DOHH2 (cell line): ENCODE data around the gene ELAVL3.

ENCODE experiments used
- H3F3A ChIP-seq: fragments of 200-600 bp; sonication (generic), shearing (Covaris generic); 2 replicates; pipeline ENCODE4 v1.6.0; 2016; ENCODE audit warnings: antibody characterized with exemption, mild to moderate bottlenecking; ENCODE audit not compliant: control insufficient read depth, insufficient read depth
- H3K27ac ChIP-seq: fragments of 200-600 bp; sonication (generic); 2 replicates; pipeline ENCODE4 v1.5.1; 2014; ENCODE audit warnings: low read depth, mild to moderate bottlenecking, low read length, moderate library complexity
- H3K27me3 ChIP-seq: fragments of 200-600 bp; sonication (generic); 2 replicates; pipeline ENCODE4 v1.6.1; 2014; ENCODE audit warnings: mild to moderate bottlenecking, low read length, mixed read lengths; ENCODE audit not compliant: control insufficient read depth
- H3K36me3 ChIP-seq: fragments of 200-600 bp; sonication (generic); 2 replicates; pipeline ENCODE4 v1.6.1; 2014; ENCODE audit warnings: mild to moderate bottlenecking, low read length, moderate library complexity, mixed read lengths; ENCODE audit not compliant: control insufficient read depth
- H3K4me1 ChIP-seq: fragments of 200-600 bp; sonication (generic); 2 replicates; pipeline ENCODE4 v1.6.1; 2014; ENCODE audit warnings: mild to moderate bottlenecking, low read length, mixed read lengths; ENCODE audit not compliant: control insufficient read depth
- H3K4me2 ChIP-seq: fragments of 200-600 bp; sonication (generic); 2 replicates; pipeline ENCODE4 v1.6.0; 2014; ENCODE audit warnings: mild to moderate bottlenecking, low read length, moderate library complexity
- H3K4me3 ChIP-seq: fragments of 200-600 bp; sonication (generic); 2 replicates; pipeline ENCODE4 v1.5.1; 2014; ENCODE audit warnings: mild to moderate bottlenecking, low read length, mixed read lengths
- H3K79me2 ChIP-seq: fragments of 200-600 bp; sonication (generic); 2 replicates; pipeline ENCODE4 v1.6.1; 2014; ENCODE audit warnings: mild to moderate bottlenecking, low read length, mixed read lengths; ENCODE audit not compliant: control insufficient read depth
- H3K9me2 ChIP-seq: fragments of 200-600 bp; sonication (generic); replicated peaks from 2 replicates; pipeline ENCODE4 v1.6.1; 2014; ENCODE audit warnings: mild to moderate bottlenecking, low read length, mixed read lengths; ENCODE audit not compliant: control insufficient read depth
- H3K9me3 ChIP-seq: fragments of 200-600 bp; sonication (generic); 2 replicates; pipeline ENCODE4 v1.6.1; 2014; ENCODE audit warnings: antibody characterized with exemption, low read length, mixed read lengths; ENCODE audit not compliant: control insufficient read depth, insufficient read depth
- H4K20me1 ChIP-seq: fragments of 200-600 bp; sonication (generic); 2 replicates; pipeline ENCODE4 v1.6.0; 2014; ENCODE audit warnings: low read depth, mild to moderate bottlenecking, antibody characterized with exemption, low read length, moderate library complexity; ENCODE audit not compliant: control insufficient read depth, insufficient read depth
- EZH2phosphoT487 ChIP-seq: fragments of 200-600 bp; sonication (generic); IDR thresholded peaks from 2 replicates; pipeline ENCODE4 v1.6.1; 2017; ENCODE audit warnings: borderline replicate concordance, mild to moderate bottlenecking, antibody characterized with exemption, low read length, moderate library complexity, mixed read lengths
- TF ChIP-seq, protein P1 (sequence below): fragments of 200-600 bp; sonication (generic); IDR thresholded peaks from one replicate; pipeline ENCODE4 v1.5.1; 2014; ENCODE audit warnings: antibody characterized with exemption, mild to moderate bottlenecking, low read depth, low read length; ENCODE audit not compliant: poor library complexity, severe bottlenecking

The ELAVL3 gene

DNA sequence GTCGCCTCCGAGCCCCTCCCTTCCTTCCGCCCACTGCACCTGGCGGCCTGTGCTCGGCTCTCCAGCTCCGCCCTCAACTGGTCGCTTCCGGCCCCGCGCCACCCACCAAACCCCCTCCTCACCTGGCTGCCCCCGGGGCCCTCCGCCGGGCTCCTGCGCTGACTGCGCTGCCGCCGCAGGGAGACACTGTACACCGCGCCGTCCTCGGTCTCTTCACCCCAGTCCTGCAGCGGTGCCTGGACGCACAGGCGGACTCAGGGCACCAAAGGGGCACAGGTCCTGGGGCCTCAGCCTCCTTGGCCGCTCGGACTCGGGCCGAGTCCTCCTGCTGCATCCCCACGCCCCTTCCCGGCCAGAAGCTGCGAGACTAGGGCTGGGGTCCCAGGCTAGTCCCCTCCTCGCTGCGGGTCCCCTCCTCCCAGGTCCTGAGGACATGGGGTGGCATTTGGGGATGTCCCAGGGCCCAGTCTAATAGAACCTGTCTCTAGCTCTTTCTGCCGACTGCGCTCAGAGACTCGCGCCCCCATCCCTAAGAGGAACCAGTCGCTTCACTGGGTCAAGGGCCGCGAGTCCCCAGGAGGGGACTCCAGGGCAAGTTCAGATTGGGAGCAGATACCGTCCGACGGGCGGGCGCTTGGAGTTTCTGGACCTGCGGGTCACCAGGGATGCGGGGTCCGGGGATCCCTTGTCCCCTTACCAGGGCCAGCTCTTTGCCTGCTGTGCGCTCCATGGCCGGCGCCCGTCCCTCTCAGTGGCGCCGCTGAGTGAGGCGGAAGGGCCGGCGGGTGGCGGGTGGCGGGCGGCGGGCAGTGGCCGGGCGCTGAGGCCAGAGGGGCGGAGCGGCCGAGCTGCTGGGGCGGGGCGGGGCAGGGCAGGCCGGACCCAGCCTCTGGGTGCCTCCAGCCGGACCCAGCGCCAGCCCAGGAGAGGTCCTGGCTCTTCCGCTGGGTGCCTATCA is 62.0 kb downstream of the ELAVL3 start, which contains the start of gene RGL3:
RGL3 (minus strand) TSS at position 766 of the 958 bp plus-strand sequence; CDS start at position 730, 36 bp downstream.
- TF ChIP-seq EZH2phosphoT487: no peak; the same call in 1 of the 2 replicates
- TF ChIP-seq, protein P1, sequence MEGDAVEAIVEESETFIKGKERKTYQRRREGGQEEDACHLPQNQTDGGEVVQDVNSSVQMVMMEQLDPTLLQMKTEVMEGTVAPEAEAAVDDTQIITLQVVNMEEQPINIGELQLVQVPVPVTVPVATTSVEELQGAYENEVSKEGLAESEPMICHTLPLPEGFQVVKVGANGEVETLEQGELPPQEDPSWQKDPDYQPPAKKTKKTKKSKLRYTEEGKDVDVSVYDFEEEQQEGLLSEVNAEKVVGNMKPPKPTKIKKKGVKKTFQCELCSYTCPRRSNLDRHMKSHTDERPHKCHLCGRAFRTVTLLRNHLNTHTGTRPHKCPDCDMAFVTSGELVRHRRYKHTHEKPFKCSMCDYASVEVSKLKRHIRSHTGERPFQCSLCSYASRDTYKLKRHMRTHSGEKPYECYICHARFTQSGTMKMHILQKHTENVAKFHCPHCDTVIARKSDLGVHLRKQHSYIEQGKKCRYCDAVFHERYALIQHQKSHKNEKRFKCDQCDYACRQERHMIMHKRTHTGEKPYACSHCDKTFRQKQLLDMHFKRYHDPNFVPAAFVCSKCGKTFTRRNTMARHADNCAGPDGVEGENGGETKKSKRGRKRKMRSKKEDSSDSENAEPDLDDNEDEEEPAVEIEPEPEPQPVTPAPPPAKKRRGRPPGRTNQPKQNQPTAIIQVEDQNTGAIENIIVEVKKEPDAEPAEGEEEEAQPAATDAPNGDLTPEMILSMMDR: no peak
- peaks cover 46% of the 10 kb centered on the region for H3K4me1 ChIP-seq
- H3K27me3 ChIP-seq: peaks cover 47% of the 10 kb centered on the region
- no peaks in the 10 kb centered on the region; the same call in 1 of the 2 replicates for H3F3A ChIP-seq
- peak within 1 kb of the TSS; percentile 65 for H3K4me3 ChIP-seq
- H3K36me3 ChIP-seq: no peaks in the 10 kb centered on the region
- H3K9me2 ChIP-seq: no peaks in the 10 kb centered on the region
- H3K9me3 ChIP-seq: no peaks in the 10 kb centered on the region
- H3K4me2 ChIP-seq: peak within 1 kb of the TSS; percentile 82
- H4K20me1 ChIP-seq: no peaks in the 10 kb centered on the region
- H3K79me2 ChIP-seq: no peaks in the 10 kb centered on the region
- H3K27ac ChIP-seq: no peak within 1 kb of the TSS

DNA sequence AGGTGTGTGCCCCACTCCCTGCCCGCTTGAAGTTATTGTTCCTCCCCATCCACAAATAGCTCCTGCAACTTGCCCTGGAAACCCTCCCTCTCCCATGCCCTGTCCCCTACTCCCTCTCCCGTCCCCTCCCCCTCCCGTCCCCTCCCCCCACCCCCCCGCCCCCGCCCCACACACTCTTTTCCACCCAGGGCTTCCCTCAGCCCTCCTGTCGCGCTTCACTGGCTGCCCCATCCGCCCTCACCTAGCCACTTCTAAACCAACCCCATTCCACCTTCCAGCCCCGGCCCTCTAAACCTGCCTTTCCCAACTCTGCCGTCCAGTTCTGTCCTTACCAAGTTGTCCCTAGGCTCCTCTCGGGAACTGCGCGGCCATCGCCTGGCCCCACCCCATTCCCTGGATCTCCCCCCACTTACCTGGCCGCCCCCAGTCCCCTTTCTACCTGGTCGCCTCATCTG is 62.7 kb downstream of the ELAVL3 start:
- peak overlapping the region; percentile 82 for H3K4me2 ChIP-seq
- H3K9me2 ChIP-seq: no peaks in the 10 kb centered on the region
- no peaks in the 10 kb centered on the region for H3K9me3 ChIP-seq
- TF ChIP-seq, protein P1: no peak
- TF ChIP-seq EZH2phosphoT487: no peak
- H4K20me1 ChIP-seq: no peaks in the 10 kb centered on the region
- peaks cover 43% of the 10 kb centered on the region for H3K4me1 ChIP-seq
- H3K36me3 ChIP-seq: no peaks in the 10 kb centered on the region
- H3F3A ChIP-seq: no peaks in the 10 kb centered on the region; the same call in 1 of the 2 replicates
- H3K27ac ChIP-seq: no peak overlapping the region
- H3K27me3 ChIP-seq: peaks cover 40% of the 10 kb centered on the region
- peak overlapping the region; percentile 65 for H3K4me3 ChIP-seq
- no peaks in the 10 kb centered on the region for H3K79me2 ChIP-seq

DNA sequence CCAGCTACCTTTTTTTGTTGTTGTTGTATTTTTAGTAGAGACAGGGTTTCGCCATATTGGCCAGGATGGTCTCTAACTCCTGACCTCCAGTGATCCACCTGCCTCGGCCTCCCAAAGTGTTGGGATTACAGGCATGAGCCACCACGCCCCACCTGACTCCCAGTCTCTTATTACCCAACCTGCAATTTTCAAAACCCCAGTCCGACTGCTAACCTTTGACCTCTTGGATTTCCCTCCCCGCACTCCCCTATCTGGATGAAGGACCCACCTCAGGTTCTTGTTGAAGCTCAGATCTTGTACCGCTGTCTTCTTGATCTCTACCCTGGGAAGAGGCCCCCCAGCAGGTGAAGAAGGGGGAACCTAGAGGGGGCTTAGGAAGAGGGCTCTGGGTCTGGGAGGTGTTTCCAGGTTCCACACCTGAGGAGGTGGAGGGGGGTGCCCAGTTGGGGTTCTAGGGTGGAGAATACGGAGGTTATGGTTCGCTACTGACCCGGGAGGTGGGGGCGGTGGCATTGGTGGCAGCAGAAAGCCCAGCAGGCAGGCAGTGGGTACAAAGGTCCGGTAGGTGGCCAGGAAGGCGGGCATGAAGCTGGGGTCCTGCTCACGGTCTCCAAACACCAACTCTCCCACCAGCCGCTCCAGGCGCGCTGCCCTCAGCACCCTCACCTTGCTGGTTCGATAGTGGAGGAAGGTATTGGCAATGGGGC is 64.3 kb downstream of the ELAVL3 start:
- no peak overlapping the region for H3K27ac ChIP-seq
- H3K9me2 ChIP-seq: no peaks in the 10 kb centered on the region
- H3K4me2 ChIP-seq: no peak overlapping the region
- no peak for TF ChIP-seq EZH2phosphoT487
- TF ChIP-seq, protein P1: no peak
- H4K20me1 ChIP-seq: no peaks in the 10 kb centered on the region
- no peaks in the 10 kb centered on the region for H3K9me3 ChIP-seq
- H3K79me2 ChIP-seq: no peaks in the 10 kb centered on the region
- H3K36me3 ChIP-seq: no peaks in the 10 kb centered on the region
- H3K27me3 ChIP-seq: peaks cover 30% of the 10 kb centered on the region
- no peaks in the 10 kb centered on the region for H3F3A ChIP-seq
- peaks cover 27% of the 10 kb centered on the region for H3K4me1 ChIP-seq
- H3K4me3 ChIP-seq: no peak overlapping the region
